Ascending aorta (tissue), 2 donors: ENCODE results near the gene LCA5L. TPM values are rescaled to one million over a fixed set of nuclear protein-coding genes. Genes with fewer than 3 reads are reported as not detected.
A peak's percentile ranks its signal among the peaks of the same experiment; 100 is the strongest.

Experiments used
- DNase-seq, 2 donors: peaks; one replicate each; pipeline ENCODE4 v3.0.0-alpha.2; 2019; ENCODE audit warnings: low spot score in 2 of 2
- H3K27ac ChIP-seq, 2 donors: fragments of 200-600 bp; sonication (generic); one replicate each; pipeline ENCODE4 v1.5.1; 2016 to 2017; ENCODE audit warnings: mild to moderate bottlenecking in 1 of 2
- H3K27me3 ChIP-seq: fragments of 200-600 bp; sonication (generic); one replicate; pipeline ENCODE4 v1.5.1; 2017
- H3K36me3 ChIP-seq, 2 donors: fragments of 200-600 bp; sonication (generic); one replicate each; pipeline ENCODE4 v1.5.1; 2016
- H3K4me1 ChIP-seq, 2 donors: fragments of 200-600 bp; sonication (generic); one replicate each; pipeline ENCODE4 v1.5.1; 2016 to 2017; ENCODE audit warnings: mild to moderate bottlenecking in 1 of 2
- H3K4me3 ChIP-seq, 2 donors: fragments of 200-600 bp; sonication (generic); one replicate each; pipeline ENCODE4 v1.5.1; 2016 to 2017; ENCODE audit warnings: mild to moderate bottlenecking in 1 of 2
- H3K9me3 ChIP-seq, 2 donors: fragments of 200-600 bp; sonication (generic); one replicate each; pipeline ENCODE4 v1.5.1; 2016
- CTCF ChIP-seq, 3 experiments: fragments of 200-600 bp in 2 of 3; fragments of 450-650 bp in 1 of 3; sonication (generic) in 2 of 3; IDR thresholded peaks; one replicate each; pipeline ENCODE4 v1.5.1; 2016 to 2019; ENCODE audit warnings: antibody characterized with exemption in 3 of 3, mild to moderate bottlenecking in 1 of 3, moderate library complexity in 1 of 3
- intact Hi-C: fragments of 100-400 bp; cut with DNase I; formaldehyde crosslinking; loops from one replicate; pipeline ENCODE4 v1.15.1; 2023
- total RNA-seq: library from RNA; depleted of rRNA; stranded (reverse); fragments of >200 nt; gene quantifications from one replicate; pipeline ENCODE4 v1.1.0, GENCODE V29; 2016

The LCA5L gene
- not detected for total RNA-seq

- H3K9me3 ChIP-seq, result no peaks in the 10 kb centered on the region
- DNase-seq, result peak; percentile 51 to 95
- peak within 1 kb of the TSS; percentile 85 to 92 for H3K27ac ChIP-seq
- no peaks in the 10 kb centered on the region for H3K36me3 ChIP-seq
- peak within 1 kb of the TSS; percentile 76 to 82 for H3K4me3 ChIP-seq
- intact Hi-C loops, result loop anchor here (2.0 kb wide), 3 partner anchors 57 to 133 kb away; partner anchors contain the start of gene BRWD1
- no peaks in the 10 kb centered on the region for H3K27me3 ChIP-seq
- peak in 1 of 3 experiments; percentile 15 for TF ChIP-seq CTCF (IDR thresholded peaks at IDR 0.05)
- peaks cover 0 to 3% of the 10 kb centered on the region in 2 donors for H3K4me1 ChIP-seq
Observed at GRCh38 chr21:39445321-39446269, at the start of gene LCA5L. TSS of gene LCA5L (minus strand) at chr21:39445778. CDS start at chr21:39428493, 17,285 bp downstream.

- Histone ChIP-seq H3K27ac (no peak overlapping the region), H3K4me3 (no peak overlapping the region), H3K27me3 (no peaks in the 10 kb centered on the region), H3K4me1 (peaks cover 0 to 5% of the 10 kb centered on the region in 2 donors), H3K9me3 (peaks cover 0 to 11% of the 10 kb centered on the region in 2 donors), H3K36me3 (no peaks in the 10 kb centered on the region)
- no peak for DNase-seq
- intact Hi-C loops, result no loop called here
- TF ChIP-seq CTCF (IDR thresholded peaks at IDR 0.05), result no peak
Observed at GRCh38 chr21:39489380-39489924, 43.9 kb upstream of the LCA5L start.

GRCh38 chr21:39484711-39485276 is 39.2 kb upstream of the LCA5L start:
- no peak for TF ChIP-seq CTCF (IDR thresholded peaks at IDR 0.05)
- H3K4me1 ChIP-seq, result peaks cover 0 to 8% of the 10 kb centered on the region in 2 donors
- H3K27ac ChIP-seq, result peak overlapping the region in 1 of 2 donors; percentile 16
- intact Hi-C loops, result no loop called here
- no peaks in the 10 kb centered on the region for H3K9me3 ChIP-seq
- H3K36me3 ChIP-seq, result no peaks in the 10 kb centered on the region
- no peaks in the 10 kb centered on the region for H3K27me3 ChIP-seq
- no peak overlapping the region for H3K4me3 ChIP-seq
- no peak for DNase-seq

- H3K9me3 ChIP-seq, result no peaks in the 10 kb centered on the region
- no peak for TF ChIP-seq CTCF (IDR thresholded peaks at IDR 0.05)
- no peak overlapping the region for H3K27ac ChIP-seq
- H3K4me3 ChIP-seq, result no peak overlapping the region
- no peak for DNase-seq
- no peaks in the 10 kb centered on the region for H3K27me3 ChIP-seq
- H3K4me1 ChIP-seq, result peaks cover 0 to 8% of the 10 kb centered on the region in 2 donors
- intact Hi-C loops, result no loop called here
- H3K36me3 ChIP-seq, result no peaks in the 10 kb centered on the region
Observed at GRCh38 chr21:39483917-39484316, 38.3 kb upstream of the LCA5L start.

- no peak overlapping the region for H3K4me3 ChIP-seq
Observed at GRCh38 chr21:39481886-39482285, 36.3 kb upstream of the LCA5L start.

More at GRCh38 chr21:39481886-39482285, 36.3 kb upstream of the LCA5L start:
- DNase-seq, result no peak
- Histone ChIP-seq H3K36me3 (no peaks in the 10 kb centered on the region), H3K27me3 (no peaks in the 10 kb centered on the region), H3K9me3 (no peaks in the 10 kb centered on the region), H3K27ac (no peak overlapping the region), H3K4me1 (peaks cover 0 to 8% of the 10 kb centered on the region in 2 donors)
- no peak for TF ChIP-seq CTCF (IDR thresholded peaks at IDR 0.05)
- intact Hi-C loops, result no loop called here
